HCEC 1CT (cell line): Measurements from ENCODE around the gene SLC35E2B.
A peak's percentile ranks its signal among the peaks of the same experiment; 100 is the strongest.
"Not testable (repeated sequence)": the region's sequence is repeated elsewhere in the genome, so short reads cannot be mapped to it uniquely, and the experiment has no call there.

Experiments used
- DNase-seq: peaks from one replicate; pipeline ENCODE4 v3.0.0-alpha.2; 2017

Gene SLC35E2B

DNA sequence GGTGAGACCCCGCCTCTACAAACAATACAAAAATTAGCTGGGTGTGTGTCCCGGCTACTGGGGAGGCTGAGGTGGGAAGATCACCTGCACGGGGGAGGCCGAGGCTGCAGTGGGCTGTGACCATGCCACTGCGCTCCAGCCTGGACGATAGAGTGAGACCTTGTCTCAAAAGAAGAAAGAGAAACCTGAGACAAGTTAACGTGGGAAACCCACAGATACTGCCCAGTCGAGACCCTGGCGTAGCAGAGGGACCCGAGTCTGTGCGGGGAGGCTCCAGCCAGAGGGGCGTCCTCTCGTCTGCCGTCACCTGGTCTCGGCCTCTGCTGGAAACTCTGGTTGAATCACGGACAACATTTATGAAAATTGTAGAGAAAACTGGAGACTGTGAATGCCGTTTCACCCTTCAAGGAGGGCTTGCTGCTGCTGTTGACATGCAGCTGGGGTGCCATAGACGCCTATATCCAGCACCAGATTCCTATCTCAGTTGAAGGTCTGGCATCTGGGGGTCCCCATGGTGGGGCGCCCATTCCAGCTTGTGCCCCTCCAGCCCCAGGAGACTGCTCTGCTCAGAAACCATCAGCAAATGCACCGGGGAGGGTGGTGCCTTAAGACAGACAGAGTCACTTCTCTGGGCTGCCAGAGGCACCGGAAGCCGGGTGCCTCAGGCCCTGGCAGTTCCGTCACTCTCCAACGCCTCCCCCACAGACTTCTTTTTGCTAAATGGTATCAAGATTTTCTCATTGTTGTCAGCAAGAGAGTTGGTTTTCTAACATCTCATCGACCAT, 20.2 kb downstream of the SLC35E2B start:
- no peak for DNase-seq

DNA sequence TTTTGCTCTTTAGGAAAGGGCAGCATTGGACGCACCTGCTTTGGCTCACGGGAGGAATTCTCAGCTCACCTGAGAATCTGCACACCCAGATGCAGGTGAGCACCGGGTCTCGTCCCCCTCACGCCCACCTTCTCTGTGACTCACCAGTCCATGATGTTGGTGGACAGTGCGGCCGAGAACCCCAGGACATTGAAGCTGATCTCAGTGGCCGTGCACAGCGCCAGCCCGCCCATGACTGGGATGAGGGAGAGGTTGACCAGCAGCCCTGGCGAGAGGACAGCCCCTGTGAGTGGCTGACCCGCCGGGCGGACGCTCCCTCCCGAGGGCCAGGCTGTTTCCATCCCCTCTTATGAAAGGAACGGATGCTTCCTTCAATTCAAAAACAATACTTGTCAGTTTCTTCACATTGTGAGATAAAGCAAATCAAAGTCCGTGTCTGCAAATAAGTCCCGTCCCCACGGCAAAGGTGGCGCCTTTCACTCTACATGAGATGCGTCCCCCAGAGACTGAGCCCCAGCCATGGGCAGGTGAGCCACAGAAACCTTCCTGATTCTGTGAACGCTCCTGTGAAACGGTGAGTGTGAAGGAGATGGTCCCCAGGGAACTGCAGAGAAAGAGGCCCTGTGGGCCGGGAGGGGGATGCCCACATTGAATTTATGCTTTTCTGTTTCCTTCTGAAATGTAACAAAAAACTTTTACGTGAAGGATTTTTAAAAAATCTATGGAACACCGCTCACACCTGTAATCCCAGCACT, 21.1 kb downstream of the SLC35E2B start:
- no peak for DNase-seq

DNA sequence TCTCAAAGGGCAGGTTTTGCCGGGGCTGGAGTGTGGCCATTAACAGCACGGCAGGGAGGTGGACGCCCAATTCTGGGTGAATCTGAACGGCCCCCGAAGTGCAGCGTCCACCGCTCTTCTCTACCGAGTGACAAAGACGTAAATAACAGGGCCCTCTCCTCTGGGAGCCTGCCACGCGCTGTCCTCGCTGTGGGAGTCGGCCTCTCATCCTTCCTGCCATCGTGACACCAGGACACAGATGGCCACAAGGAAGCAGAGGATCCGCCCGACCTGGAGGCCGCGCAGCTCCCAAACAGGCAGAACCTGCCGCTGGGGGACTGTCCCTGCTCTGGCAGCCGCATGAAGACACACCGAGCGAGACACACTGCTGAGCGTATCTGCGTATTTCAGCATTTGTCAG, 21.7 kb downstream of the SLC35E2B start:
- DNase-seq = no peak

DNA sequence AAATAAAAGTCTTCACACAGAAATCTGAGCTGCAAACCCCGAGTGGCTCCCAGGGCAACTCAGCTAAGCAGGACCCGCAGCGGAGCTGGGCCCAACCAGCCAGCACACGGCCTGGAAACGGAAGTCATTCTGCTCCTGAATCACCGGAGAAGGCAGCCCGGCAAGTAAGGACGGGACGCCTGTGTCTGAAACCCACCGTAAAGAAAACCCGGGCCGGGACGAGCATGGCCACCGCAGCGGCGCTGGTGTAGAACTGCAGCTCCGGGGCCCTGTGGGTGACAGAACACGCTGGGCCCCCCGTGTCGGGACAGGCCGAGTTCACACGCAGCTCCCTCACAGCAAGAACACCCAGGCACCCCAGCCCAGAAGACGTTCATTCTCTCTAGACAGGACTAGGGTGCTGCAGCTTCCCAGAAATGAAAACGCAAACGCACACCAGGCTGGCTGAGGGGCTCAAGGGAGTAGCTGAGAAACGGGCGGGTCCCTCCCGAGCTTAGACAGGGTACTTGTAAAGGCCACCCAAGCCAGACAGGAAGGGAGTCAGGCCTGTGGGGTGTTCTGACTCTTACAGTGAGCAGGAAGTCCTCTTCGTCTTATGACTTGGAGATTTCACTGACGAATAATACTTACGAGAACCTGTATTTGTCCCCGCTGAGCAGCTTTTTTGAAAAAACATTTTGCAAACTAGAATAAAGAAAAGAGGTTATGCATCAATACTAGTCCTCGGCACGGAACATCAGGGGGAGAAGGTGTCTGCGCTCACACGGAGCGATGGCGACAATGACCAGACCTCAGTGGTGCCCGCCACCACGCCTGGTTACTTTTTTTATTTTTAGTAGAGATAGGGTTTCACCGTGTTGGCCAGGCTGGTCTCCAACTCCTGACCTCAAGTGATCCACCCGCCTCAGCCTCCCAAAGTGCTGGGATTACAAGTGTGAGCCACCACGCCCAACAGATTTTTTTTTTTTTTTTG, 22.8 kb downstream of the SLC35E2B start:
- DNase-seq = no peak

DNA sequence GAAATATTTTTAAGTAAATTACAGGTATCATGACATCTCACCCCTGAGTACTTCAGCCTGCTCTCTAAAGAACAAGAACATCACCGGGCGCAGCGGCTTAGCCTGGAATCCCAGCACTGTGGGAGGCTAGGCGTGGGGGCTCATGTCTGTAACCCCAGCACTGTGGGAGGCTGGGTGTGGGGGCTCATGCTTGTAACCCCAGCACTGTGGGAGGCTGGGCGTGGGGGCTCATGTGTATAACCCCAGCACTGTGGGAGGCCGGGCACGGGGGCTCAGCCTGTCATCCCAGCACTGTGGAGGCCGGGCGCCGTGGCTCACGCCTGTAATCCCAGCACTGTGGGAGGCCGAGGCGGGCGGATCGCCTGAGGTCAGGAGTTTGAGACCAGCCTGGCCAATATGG, 26.1 kb downstream of the SLC35E2B start:
- DNase-seq = no peak

DNA sequence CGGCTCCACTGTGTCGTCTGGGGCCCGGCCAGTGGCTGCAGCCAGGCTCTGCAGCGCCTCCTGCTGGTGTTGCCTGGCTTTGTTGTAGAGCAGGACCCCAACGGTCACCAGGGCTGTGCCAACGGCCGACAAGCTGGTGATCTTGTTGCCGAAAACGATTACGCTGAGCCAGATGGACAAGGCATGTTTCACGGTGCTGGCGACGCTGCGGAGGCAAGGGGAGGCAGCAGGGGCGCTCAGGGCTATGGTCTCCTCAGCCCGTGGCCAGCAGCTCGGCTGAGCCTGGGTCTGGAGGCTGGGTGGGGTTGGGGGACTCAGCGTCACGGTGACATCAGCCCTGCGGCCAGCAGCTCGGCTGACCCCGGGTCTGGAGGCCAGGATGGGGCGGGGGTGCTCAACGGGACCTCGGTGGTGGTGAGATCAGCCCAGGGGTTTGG, 26.8 kb downstream of the SLC35E2B start:
- no peak for DNase-seq

DNA sequence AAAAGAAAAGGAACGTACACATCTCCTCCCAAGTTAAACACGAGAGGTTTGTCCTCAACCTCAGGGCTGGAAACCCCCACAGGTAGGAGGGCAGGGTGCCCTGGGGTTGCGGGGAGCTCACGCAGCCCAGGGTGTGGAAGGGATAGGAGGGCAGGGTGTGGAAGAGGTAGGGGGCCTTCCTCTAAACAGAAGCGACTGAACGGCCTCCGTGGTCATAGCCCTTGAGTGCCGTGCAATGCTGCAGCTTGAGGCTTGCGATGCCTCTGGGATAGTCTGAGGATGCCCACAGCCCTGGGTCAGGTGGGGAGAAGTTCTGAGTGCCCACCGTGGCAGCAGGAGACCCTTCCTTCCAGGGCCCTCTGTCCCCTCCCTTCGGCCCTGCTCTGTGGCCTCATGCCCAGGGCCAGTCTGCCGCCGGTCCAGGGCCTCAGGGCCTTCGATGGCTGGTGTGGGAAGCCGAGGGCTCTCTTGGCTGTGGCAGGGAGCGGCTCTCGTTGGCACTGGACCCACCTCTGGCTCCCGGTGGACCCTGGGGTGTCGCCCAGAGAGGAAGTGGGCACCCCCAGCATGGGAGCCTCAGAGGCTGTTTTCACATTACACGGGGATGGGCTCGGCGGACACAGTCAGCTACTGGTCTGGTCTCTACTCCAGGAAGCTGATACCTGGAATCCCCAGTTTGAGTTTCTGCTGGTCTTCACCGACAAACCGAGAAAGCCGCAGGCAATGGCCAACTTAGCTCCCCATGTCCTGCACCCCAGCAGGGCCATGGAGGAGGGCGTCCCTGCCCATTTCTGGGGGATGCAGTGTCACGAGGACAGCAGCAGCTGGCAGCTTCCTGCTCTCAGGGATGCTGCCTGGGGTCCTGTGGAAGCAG, 27.4 kb downstream of the SLC35E2B start:
- no peak for DNase-seq

DNA sequence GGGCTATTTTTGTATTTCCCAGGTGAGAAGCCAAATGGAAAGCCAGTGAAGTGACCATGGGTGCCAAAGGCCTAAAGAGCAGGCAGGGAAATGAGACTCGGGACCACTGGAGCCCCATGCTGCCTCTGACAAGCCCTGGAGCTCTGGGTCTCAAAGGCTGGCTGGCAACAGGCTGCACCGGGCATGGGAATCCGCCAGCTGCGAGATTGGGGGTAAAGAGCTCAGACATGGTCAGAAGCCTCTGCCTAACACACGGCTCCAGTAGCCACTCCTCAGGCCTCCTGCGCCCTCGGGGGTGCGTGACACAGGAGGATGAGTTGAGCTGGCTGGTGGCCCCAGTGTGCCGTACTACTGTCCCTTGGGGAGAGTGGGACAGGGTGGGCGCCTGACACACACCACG, 28.3 kb downstream of the SLC35E2B start:
- not testable (repeated sequence) for DNase-seq

DNA sequence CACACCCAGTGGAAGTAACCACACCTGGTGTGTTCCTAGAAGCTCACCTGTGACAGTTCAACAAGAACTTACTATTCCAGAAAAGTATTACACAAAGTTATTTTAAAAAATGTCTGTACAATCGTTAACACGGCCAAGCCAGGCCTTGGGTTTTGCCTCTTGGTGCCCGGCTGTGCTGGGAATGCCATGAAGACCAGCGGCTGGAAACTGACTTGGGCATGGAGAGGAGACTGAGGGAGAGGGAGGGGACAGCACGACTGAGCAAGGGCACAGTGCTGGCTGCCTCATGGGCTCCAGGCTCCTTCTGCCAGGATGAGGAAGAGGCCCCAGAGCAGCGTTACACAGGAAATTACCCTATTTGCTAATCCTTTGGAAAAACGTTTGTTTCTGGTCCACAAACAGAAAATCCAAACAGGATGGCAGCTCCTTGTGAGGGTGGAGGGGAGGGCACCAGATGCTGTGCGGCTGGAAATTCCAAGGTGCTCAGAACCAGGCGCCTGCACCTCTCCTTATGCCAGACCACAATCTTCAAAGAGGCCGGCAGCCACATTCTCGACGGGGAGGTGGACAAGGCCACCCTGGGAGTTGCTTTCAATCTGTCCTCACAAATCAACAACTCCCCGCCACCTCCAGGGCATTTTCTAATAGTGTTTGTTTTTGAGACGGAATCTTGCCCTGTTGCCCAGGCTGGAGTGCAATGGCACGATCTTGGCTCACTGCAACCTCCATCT, 29.6 kb downstream of the SLC35E2B start:
- DNase-seq = not testable (repeated sequence)

DNA sequence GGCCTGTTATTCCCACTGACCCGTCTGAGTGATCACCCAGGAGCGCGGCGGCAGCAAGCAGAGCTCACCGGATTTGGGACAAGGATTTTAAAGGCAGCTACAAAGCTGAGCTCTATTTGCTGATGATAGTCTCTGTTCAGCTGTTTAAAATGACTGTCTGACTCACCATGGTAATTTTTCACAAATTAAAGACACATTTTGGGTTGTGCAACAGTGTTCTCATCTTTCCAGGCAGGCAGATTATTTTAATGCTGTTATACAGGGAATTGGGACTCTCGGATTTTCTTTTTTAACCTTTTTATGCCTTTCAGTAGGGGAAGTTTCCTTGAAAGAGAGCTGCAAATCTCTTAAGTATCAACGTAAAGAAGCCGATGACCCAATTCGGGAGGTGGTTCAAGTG, 30.2 kb downstream of the SLC35E2B start:
- not testable (repeated sequence) for DNase-seq

DNA sequence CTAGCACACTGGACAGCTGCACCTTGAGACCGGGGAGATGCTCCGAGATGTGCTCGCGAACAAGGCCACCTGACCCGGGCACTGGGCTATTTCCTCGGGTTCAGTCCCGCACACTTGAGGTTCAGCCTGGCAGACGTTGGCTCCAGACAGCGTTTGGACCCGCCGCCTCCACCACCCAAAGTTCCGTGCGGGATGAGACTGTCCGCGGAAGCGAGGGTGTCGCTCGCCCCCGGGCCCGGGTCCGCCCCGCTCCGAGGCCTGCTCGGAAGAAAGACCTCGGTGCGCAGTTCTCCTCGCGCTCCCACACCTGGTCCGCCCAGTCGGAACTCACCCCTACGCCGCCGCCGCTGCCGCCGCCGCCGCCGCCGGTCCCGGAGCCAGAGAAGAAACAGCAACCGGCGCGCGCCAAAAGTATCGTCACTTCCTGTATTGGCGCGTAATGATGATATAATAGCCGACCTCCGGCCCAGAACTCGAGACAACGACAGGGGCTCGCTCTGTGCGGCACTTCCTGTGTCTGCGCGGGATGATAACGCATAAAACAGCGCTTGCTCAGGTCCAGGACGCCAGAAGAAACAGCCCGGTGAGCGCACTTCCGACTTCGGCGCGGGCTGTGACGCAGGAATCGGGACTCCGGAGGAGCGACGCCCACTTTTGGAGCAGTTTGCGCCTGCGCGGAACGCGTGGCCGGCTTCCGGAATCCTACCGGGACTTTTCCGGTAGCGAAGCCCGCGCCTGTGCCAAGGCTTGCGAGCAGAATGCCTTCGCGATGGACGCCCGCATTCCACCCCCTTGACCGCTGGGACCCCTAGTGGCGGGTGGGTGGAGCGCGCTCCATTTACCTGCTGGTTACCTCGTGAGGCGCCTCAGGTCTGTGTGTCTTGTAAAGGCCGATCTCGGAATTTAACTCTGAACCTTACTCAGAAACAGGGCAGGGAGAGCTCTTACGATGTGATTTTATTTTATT, 33.7 kb downstream of the SLC35E2B start, which contains the start of gene CDK11B:
Gene CDK11B, minus strand, starts transcription at position 422 of the 967 bp plus-strand sequence. CDS start 1,519 bp downstream, outside the sequence.
- peak; percentile 92 for DNase-seq

DNA sequence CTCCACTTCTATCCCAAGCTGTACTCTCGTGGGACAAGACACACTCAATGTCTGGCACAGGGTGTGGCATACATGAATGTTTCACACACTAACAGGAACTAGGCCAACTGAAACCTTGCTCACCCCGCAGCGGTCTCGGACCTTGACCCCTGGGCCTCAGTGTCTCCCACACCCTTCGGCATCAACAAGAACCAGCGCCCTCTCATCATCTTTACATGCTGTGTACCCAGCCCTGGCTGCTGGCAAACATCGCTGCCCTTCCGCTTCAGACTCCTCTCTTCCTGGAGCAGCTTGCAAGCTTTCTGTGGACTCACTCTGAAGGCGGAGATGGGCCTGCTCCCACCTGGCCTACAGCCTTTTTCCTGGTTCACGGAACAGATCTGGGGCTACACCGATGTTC, 44.3 kb downstream of the SLC35E2B start:
- DNase-seq = not testable (repeated sequence)

DNA sequence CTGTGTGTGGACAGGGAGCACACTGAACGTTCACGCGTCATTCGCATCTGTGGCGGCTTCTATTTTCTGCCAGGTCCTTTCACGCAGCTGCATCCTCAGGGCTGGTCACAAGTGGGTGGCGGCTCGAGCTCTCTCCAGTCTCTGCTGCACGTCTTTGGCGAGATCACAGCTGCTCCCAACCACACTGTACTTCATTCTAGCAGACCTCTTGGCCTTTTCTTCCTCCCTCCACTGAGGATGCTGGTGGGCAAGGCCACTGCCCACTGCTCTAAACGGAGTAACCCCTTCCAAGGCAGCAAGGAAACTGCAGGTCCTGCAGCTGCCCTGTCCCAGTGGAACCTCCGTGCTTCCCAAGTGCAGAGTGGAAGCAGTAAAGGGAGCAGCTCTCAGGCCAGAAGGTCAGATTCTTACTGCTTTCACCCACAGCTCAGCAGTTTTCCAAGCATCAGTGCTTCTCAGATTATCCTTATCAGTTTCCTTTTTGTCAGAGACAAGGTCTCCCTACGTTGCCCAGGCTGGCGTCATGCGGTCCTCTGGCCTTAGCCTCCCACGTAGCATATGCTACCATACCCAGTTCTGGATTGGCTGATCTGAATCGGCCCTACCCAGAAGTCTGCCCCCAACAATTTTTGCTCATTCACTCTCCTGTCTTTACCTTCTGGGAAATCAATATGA, 44.9 kb downstream of the SLC35E2B start:
- DNase-seq = not testable (repeated sequence)

DNA sequence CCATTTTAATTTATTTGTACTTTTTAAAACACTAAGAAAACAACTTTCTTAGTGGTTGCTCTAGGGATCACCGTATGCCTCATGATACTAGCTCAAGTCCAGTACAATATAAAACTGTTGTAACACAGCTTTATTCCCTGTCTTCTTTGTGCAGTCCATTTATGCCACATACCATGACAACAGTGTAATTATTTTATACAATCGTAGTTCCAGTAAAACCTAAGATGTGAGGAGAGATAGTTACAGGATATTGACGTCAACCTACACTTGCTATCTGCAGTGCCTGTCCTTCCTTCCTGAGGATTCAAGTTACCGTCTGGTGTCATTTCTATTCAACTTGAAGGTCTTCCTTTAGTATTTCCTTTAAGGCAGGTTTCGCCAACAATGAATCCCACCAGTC, 46.3 kb downstream of the SLC35E2B start:
- not testable (repeated sequence) for DNase-seq

DNA sequence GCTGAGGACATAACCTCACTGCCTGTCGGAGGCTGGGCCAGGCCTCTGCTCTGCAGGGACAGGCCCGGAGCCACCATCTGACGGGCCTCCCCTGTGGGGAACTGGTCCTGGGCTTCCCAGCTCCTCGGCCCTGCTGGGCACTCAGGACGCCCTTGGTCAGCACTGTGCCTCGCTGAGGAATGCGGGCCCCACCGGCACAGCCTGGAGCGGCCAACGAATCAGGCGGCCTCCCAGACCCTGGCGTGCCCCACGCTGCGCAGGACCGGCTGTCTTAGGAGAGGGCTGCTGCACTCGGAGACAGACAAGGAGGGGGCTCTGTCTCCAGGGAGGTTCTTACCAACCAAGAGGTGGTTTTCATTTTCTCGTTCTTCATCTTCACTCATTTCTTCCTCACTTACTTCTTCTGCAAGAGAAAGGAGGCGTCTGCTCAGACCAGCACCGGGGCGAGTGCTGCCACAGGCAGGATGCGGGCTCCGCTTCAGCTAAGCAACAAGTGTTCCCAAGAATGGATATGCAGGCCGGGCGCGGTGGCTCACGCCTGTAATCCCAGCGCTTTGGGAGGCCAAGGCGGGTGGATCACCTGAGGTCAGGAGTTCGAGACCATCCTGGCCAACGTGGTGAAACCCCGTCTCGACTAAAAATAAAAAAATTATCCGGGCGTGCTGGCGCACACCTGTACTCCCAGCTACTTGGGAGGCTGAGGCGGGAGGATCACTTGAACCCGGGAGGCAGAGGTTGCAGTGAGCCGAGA, 51.7 kb downstream of the SLC35E2B start:
- not testable (repeated sequence) for DNase-seq

DNA sequence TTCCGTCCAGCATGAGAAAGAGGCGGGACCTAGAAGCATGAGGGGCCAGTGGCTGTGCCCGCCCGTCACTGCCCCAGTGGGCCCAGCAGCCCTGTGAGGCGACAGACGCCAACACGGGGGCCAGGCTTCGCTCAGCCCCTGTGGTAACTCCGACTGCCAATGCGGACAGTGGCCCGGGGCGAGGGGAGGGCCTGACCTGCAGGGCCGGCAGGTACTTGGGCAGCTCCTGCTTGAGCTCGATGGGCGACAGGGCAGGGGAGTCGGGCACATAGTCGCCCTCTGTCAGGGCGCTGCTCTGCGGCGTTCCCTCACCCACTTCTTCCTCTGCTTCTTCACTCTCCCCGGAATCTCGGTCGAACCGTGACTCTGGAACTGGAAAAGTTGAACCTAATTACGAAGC, 52.5 kb downstream of the SLC35E2B start:
- DNase-seq = not testable (repeated sequence)

DNA sequence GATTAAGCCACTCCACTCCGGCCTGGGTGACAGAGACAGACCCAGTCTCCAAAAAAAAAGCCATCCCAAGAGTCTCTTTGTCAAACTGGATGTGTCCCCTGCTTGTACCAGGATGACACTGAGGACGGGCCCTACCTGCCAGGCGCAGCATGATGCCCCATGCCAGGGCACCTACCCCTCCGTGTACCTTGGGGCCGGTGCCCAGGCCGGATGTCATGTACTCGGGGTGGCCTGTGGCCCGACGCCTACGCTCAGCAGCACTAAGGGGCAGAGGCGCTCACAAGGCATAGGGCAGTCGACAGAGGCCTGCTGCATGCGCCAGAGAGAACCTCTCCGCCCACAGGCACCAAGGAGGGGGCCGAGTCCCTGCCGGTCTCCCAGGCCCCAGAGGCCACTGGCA, 53.2 kb downstream of the SLC35E2B start:
- not testable (repeated sequence) for DNase-seq

DNA sequence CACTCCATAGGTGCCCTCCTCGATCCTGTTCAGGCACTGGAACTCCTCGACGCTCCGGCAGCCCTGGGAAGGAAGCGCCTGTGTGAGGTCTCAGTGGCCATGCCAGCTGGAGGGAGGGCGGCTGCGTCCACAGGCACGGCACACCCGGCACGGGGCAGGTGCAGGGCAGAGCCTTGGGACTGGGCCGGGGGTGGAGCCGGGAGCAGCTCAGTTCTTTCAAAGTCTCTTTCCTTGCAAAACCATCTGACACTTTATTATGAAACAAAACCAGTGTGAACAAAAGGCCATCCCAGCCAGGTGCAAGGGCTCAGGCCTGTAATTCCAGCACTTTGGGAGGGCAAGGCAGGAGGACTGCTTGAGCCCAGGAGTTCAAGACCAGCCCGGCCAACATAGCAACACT, 54.1 kb downstream of the SLC35E2B start:
- DNase-seq = not testable (repeated sequence)
